Measurements from ENCODE around the gene LRSAM1.
"Not testable (repeated sequence)": the region's sequence is repeated elsewhere in the genome, so short reads cannot be mapped to it uniquely, and the experiment has no call there.

Gene LRSAM1

DNA sequence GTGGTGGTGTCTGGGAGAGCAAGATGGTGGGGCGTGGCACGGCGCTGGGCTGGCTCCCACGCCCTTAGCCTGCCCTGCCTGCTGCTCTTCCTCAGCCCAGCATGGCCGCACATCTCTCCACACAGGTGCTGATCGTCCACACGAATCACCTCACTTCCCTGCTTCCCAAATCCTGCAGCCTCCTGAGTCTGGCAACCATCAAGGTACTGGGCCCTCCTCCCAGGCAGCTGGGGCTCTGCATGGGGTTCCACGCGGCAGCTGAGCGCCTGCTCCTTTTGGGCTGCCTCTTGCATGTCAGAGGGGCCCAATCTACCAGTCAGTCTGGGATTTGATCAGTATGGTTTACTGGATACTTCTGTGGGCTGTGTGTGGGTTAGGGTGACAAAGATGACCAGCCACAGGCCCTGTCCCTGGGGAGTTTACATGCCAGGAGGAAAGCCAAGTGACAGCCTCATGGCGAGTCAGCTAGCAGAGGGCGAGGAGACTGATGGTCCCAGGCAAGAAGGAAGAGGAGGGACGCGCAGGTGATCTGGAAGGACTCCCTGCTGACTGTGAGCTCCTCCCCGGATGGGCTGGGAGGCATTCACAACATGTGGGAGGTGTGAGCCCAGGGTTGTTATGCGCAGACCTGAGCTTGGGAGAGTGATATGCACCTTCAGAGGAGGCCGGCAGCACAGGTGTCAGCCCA is 6.0 kb downstream of the LRSAM1 start:
- DNase-seq (ENCODE audit: low spot score), result peak; percentile 42

DNA sequence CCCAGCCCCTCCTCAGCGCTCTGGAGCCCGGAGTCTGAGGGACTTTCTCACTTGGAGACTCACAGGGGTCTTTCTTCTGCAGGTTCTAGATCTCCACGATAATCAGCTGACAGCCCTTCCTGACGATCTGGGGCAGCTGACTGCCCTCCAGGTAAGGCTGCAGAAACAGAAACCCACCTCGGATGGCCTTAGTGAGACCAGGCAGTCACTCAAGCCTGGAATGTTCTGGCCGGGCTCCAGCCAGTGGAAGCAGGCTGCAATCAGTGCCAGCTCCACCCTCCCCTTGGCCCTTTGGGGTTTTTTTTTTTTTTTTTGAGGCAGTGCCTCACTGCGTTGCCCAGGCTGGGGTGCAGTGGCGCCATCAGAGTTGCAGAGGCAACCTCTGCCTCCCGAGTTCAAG is 7.6 kb downstream of the LRSAM1 start:
- DNase-seq (ENCODE audit: low spot score), result no peak

DNA sequence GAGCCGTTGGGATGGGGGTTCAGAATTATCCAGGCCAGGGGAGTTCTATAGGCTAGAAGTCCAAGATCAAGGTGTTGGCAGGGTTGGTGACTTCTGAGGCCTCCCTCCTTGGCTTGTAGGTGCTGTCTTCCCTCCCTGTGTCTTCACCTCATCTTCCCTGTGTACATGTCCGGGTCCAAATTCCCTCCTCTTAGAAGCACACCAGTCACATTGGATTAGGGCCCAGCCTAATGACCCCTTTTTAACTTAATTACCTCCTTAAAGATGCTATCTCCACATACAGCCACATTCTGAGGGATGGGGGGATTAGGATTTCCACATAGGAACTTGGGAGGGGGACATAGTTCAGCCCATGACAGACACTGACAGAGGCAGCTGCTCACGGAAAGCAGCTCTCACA is 12.1 kb downstream of the LRSAM1 start:
- no peak for DNase-seq (ENCODE audit: low spot score)

DNA sequence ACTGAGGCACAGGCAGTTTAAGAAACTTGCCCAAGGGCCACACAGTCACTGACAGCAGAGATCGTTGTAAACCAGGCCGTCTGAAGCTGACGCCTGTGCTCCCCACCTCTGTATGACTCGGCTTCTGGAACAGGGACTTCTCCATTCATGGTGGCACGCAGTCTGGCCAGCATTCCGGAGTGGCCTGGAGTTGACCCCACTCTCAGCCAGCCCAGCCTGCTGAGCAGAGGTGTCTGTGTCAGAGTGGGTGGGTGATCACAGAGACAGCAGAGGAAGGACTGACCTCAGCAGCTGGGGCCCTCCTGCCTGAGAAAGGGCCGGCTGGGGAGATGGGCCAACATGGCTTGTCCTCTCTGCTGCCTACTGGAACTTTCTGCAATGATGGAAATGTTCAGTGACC is 12.6 kb downstream of the LRSAM1 start:
- no peak for DNase-seq (ENCODE audit: low spot score)

DNA sequence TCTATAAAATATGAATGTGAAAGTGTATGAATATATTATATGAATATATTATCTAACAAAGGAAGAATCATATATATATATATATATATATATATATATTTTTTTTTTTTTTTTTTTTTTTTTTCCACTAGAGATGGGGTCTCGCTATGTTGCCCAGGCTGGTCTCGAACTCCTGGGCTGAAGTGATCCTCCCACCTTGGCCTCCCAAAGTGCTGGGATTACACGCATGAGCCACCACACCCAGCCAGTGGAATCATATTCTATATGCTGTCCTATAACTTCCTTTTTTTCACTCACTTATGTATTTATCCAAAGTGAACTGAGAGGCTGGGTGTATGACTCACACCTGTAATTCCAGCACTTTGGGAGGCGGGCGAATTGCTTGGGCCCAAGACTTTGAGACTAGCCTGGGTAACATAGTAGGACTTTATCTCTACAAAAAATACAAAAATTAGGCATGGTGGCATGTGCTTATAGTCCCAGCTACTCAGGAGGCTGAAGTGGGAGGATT is 15.2 kb downstream of the LRSAM1 start:
- not testable (repeated sequence) for DNase-seq (ENCODE audit: low spot score)

DNA sequence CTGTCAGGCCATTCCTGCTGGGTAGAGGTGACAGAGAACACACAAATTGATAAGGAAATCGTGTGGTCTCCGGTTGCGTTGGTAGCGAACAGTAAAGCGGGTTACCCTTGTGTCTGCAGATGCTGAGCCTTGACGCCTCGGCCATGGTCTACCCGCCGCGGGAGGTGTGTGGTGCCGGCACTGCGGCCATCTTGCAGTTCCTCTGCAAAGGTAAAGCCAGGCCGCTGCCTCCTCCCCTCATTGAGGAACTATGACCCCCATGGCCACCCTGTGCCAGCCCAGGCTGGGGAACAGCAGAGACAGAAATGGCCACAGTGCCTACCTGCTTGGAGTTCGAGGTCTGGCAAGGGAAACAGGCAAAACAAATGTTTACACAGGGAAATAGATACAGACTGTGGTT is 16.3 kb downstream of the LRSAM1 start:
- no peak for DNase-seq (ENCODE audit: low spot score)

DNA sequence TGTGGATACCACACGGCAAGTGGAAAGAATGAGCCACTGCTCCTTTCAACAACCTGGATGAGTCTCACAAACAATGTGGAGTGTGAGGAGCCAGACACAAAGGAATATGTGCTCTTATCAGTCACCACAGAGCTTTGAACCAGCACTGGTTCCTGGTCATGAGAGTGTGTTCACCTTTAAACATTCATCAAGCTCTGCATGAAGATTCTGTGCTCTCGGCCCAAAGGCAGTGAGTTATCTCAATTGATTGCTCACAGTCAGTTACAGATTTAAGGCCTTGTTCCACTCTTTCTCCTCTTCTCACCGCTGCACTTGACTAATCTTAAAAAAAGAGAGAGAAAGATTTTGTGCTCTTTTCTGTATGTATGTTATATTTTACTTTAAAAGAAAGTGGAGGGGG is 19.4 kb downstream of the LRSAM1 start:
- DNase-seq (ENCODE audit: low spot score), result no peak

DNA sequence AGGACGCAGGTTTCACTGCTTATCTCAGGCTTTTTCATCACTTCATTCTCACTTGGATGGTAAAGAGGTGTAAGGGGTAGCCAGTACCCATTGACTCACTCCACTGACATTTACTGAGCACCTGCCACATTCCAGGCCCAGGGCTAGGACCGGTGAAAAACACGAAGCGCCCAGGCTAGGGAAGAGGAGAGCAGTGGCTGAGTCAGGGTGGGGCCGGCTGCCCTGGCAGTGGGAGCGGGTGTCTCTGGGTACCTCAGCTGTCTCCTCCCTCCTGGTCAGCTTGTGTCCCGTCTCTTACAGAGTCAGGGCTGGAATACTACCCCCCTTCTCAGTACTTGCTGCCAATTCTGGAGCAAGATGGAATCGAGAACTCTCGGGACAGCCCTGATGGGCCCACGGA is 22.2 kb downstream of the LRSAM1 start:
- no peak for DNase-seq (ENCODE audit: low spot score)

DNA sequence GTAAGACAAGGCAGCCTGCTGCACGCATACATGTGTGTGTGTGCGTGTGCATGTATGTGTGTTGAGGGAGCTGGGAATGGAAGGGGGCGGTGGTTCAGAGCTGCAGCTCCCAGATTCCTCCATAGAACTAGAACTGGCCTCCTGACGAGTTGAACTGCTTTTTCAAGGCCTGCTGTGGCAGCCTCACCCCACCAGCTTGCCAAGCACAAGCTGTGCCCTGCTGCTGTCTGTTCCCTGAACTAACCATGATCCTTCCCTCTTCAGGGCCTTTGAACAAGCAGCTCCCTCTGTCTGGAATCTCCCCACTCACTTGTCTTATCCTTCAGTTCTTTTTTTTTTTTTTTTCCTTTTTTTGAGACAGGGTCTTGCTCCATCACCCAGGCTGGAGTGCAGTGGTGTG is 22.6 kb downstream of the LRSAM1 start:
- DNase-seq (ENCODE audit: low spot score), result no peak

DNA sequence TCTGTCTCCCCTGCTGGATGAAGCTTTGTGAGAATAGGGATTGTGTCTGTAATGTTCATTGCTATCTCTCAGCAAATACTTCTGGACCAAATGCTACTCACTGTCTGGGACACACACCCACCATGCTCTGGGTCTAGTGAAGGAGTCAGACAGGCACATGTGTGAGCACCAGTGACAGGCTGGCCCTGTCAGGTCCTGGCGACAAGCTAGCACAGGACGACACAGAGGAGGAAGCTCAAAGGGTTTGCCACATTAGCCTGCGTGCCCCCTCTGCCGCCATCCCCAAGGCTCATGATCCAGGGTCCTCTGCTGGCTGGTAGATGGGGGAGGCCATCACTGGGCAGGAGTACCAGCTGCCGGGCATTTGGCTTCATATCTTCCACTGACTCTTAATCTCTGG is 23.3 kb downstream of the LRSAM1 start:
- no peak for DNase-seq (ENCODE audit: low spot score)

DNA sequence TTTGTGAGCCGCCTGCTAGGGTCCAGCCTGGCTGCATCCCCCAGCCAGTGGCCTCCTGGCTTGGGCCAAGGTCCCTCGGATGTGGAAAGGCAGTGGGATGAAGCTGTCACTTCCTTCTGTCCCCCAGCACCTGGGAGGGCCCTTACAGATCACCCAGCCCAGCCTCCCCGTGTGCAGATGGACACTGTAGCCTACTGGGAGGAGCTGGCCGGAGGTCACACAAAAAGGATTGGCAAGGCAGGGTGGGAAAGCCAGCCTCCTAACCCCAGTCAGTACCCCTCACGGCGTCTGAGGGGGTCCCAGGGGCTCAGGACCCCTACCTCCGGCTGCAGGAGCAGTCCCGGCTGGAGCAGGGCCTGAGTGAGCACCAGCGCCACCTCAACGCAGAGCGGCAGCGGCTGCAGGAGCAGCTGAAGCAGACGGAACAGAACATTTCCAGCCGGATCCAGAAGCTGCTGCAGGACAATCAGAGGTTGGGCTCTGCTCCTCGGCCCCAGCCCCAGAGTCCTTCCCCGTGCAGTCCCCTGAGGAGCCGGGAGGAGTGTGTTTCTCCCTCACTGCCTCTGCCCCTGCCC is 28.3 kb downstream of the LRSAM1 start:
- no peak for DNase-seq (ENCODE audit: low spot score)

DNA sequence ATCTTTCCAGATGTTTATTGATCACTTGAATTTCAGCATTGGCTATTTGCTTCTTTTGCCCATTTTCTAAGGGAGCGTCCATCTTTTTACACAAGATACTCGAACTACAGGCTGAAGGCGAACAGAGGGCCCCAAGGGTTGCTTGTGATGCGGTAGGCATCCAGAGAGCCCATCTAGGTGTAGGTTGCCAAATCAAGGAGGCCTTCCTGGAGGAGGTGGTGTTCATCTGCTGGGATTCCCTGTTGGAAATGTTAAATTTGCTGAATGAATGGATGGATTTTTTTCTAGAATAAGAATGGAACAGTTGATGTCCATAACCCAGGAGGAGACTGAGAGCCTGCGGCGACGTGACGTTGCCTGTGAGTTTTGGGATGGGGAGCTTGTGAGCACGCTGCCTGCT is 31.4 kb downstream of the LRSAM1 start:
- DNase-seq (ENCODE audit: low spot score), result no peak

DNA sequence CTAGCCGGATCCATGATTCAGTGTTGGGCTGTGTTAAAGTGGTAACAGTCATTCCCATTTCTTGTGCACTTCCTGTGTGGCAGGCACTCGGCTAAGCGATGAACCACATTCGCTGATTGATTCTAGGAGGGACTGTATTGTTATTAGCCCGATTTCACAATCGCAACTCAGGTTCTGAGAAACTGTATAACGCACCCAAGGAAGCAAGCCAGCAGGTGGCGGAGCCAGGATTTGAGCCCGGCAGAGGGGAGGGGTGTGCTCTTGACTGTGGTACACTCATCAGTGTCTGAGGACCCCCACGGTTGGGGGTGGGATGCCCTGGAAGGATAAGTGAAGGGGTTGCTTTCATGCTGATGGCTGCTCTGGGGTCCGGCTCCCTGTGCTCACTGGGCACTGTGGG is 34.7 kb downstream of the LRSAM1 start:
- no peak for DNase-seq (ENCODE audit: low spot score)

DNA sequence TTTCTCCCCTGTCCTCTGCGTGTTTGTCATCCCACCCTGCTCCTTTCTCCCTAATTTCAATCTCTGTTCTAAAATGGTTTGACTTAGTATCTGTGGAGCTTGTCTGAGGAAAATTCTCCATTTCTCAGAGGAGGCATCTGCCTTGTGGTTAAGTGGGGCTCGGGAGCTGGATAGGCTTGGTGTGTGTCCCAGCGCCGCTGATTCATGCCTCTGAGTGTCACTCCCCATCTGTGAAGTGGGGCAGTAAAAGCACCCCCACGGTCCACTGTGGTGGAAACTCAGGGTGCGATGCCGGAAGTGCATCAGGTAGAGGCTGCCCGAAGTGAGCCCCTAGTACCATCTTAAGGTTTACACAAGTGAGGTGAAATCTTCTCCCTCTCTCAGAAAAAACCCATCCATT is 37.6 kb downstream of the LRSAM1 start:
- no peak for DNase-seq (ENCODE audit: low spot score)

DNA sequence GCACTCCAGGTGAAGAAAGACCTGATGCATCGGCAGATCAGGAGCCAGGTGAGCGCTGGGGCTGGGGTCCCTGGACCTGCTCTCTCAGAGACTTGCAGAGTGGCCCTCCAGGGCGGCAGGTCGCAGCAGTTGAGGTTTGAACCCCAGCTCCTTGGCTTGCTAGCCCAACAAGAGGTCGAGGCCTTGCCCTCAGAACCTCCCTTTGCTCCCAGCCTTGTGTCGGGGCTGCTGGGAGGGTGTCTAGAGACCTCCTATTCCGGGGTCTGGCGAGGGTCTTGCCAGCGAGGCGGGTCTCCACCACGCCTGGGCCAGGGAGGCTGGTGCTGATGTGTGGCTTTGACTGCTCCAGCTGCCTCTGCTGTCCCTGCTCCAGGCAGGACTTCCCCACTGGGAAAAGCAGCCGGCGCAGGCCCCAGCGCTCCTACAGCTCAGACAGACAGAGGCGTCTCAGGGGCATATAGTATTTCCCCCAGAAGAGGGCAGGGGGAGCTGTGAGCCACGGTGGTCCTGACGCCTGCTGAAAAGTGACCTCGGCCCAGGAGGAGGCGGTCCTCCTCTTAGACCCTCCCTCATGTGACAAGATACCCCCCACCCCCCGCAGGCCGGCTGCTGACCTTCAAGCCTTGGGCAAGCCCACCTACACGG is 38.3 kb downstream of the LRSAM1 start:
- no peak for DNase-seq (ENCODE audit: low spot score)

DNA sequence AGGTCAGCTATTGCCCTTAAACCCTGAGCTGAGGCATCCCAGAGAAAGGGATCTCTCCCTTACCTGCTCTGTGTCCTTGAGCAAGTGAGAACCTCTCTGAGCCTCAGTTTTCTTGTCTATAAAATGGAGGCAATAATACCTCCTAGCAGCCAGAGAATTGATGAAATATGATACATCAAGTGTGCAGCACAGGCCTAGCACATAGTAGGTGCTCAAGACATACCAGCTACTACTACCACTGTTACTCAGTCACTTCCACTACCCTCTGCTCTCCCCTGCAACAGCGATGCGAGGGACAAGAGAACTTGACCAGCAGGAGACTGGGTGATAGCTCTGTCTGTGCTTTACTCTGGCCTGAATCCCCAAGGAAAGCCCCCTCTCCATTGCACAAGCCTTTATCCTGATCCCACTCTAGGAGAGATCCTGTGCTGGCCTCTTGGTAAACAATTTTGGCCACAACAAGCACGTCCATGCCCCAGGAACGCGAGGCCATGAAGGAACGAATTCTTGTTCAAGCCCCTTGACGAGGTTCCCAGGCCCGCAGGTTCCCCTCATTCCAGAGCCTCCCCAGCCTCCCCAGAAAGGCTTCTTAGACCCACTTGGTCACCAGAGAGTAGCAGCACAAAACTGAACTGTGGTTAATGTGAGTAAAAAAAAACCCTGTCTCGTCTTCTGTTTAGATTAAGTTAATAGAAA is 39.4 kb downstream of the LRSAM1 start:
- DNase-seq (ENCODE audit: low spot score), result no peak

DNA sequence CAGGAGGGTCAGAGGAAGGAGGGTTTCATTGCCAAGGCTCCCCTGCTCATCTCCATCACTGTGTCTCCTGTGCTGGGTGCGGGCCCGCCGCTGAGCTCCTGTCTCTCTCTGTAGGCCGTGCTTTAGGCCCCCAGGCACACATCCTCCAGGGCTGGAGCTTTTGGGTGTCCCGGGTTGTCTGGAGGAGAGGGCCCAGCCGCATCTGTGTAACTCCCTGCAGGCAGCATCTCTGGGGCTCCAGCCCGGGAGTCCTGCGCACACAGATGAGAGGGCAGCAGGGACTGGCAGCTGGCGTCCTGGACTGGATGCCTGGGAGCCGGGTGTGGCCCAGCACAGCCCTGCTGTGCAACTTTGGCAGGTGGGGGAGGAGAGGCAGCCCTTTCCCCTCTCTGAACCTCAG is 40.2 kb downstream of the LRSAM1 start:
- DNase-seq (ENCODE audit: low spot score), result no peak

DNA sequence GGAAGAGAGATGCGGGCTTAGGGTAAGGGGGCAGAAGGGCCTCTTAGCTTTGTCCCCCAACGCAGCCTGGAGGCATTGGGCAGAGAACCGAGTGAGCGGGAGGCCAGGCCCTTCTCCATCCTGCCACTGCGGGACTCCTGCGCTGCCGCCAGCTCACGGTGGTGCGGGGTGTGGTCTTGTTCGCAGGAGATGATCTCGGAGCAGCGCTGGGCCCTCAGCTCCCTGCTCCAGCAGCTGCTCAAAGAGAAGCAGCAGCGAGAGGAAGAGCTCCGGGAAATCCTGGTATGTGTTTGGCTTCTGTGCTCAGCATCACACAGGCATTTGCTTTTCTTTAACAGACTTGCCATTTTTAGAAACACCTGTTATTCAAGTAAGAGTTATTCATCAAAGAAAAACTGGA is 41.3 kb downstream of the LRSAM1 start:
- no peak for DNase-seq (ENCODE audit: low spot score)

DNA sequence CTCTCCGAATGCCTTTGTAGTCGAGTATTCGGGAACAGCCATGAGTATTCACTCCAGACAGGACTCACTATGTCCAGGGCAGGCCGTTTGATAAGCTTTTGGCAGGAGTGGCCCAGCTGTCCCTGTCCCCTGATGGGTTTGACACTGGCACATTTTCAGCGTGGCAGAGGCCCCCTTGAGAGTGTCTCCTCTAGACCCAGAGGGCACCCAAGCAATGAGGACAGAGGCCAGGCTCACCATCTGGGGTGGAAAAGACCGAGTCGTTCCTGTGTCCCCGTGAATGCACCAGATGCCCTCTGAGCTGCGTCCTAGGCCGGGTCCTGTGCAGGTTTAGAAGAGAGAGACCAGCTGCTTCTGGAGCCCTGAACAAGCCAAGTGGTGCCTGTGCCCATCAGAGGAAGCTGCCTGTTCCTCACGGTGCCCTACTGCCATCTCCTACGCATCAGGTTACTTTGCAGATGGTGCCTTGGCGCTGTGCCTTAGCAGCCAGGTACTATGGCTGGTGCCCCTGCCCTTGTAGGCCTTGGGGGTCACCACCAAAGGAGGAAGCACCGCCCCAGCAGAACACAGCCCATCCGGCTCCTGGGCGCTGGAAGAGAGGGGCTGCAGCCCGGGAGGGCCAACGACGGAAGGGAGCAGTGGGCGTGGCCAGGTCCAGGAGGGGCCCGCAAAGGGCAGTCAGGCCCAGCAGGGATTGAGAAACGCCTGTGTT is 42.4 kb downstream of the LRSAM1 start:
- no peak for DNase-seq (ENCODE audit: low spot score)

DNA sequence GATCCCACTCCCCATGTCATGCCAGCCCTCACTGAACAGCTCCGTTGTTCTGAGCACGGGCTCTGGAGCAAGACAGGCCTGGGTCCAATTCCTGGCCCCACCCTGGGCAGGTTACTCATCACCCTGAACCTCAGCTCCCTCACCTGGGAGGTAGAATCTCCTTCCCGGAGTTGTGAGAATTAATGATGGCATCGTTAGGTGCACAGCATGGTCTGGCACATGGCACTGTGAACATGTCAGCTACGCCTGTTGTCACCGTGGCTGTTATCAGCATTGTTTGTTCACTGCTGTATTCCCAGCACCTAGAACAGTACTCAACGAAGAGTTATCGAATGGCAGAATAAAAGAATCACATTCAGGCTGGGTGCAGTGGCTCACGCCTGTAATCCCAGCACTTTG is 43.0 kb downstream of the LRSAM1 start:
- peak; percentile 25 for DNase-seq (ENCODE audit: low spot score)

DNA sequence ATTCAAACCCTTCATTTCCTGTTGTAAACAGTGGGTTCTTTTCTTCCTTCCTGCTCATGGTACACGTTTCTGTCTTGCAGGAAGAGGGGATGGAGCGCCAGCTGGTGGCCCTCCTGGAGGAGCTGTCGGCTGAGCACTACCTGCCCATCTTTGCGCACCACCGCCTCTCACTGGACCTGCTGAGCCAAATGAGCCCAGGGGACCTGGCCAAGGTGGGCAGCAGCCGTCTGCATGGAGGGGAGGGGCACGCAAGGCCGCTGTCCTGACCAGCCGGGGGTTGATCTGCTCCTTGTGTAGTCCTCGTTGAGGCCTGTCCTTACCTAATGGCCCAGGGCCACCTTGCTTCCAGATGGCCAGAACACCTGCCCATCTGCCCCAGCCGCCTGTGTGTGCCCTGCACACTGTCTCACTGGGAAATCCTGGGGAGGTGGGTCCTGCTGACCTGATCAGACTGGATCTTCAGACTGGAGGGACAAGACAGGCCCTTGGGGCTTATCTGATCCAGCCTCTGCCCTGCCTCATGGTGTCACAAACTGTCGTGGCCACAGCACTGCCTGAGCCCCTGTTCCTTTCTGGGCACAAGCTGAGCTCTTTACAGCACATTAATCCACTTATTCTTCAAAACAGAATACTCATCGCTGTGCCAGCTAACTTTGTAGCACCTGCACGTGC is 44.7 kb downstream of the LRSAM1 start:
- DNase-seq (ENCODE audit: low spot score), result no peak

DNA sequence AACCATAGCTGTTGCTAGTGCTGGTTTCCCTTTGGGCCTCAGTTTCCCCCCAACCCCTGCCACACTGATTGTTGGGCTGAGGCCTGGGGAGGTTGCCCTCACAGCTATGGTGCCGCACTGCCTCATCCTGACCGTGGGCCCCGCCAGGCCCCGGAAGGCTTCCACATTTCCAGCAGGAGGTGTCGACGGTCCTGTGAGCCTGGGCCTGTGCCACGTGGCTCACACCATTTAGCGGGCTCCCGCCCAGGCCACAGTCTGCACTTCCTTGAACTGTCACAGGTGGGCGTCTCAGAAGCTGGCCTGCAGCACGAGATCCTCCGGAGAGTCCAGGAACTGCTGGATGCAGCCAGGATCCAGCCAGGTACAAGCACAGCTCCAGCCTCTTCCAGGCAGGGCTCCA is 45.7 kb downstream of the LRSAM1 start:
- DNase-seq (ENCODE audit: low spot score), result no peak
